ENCODE measurements around the gene SHISA9. TPM values are rescaled to one million over a fixed set of nuclear protein-coding genes. Genes with fewer than 3 reads are reported as not detected.

The SHISA9 gene
- total and polyA plus RNA-seq, 8 donors = 0.03 to 0.21 (median 0.10) TPM; not detected in 2

GRCh38 chr16:13234999-13235398 is 333.6 kb downstream of the SHISA9 start:
- Histone ChIP-seq H3K9me3 (peaks cover 0 to 4% of the 10 kb centered on the region in 2 donors), H3K27ac (no peak overlapping the region), H3K4me3 (no peak overlapping the region), H3K36me3 (no peaks in the 10 kb centered on the region), H3K4me1 (no peaks in the 10 kb centered on the region), H3K27me3 (no peaks in the 10 kb centered on the region)
- ATAC-seq = no peak
- intact Hi-C loops (cut with DNase I) = no loop called here
- no peak for TF ChIP-seq CTCF (IDR thresholded peaks at IDR 0.05)
- no peak for DNase-seq

GRCh38 chr16:13236308-13236707 is 334.9 kb downstream of the SHISA9 start:
- Histone ChIP-seq H3K4me3 (no peak overlapping the region), H3K27ac (no peak overlapping the region), H3K27me3 (no peaks in the 10 kb centered on the region), H3K9me3 (peaks cover 0 to 4% of the 10 kb centered on the region in 2 donors), H3K4me1 (no peaks in the 10 kb centered on the region), H3K36me3 (no peaks in the 10 kb centered on the region)
- DNase-seq (no peak), ATAC-seq (no peak)
- intact Hi-C loops (cut with DNase I) = no loop called here
- TF ChIP-seq CTCF (IDR thresholded peaks at IDR 0.05) = no peak

- Histone ChIP-seq H3K4me1 (no peaks in the 10 kb centered on the region), H3K36me3 (no peaks in the 10 kb centered on the region), H3K9me3 (peaks cover 0 to 4% of the 10 kb centered on the region in 2 donors), H3K4me3 (no peak overlapping the region), H3K27ac (no peak overlapping the region), H3K27me3 (no peaks in the 10 kb centered on the region)
- TF ChIP-seq CTCF (IDR thresholded peaks at IDR 0.05) = no peak
- DNase-seq (no peak), ATAC-seq (no peak)
- intact Hi-C loops (cut with DNase I) = no loop called here
Observed at GRCh38 chr16:13238182-13238581, 336.8 kb downstream of the SHISA9 start.

- no peak overlapping the region for H3K4me3 ChIP-seq
- H3K27ac ChIP-seq = no peak overlapping the region
- DNase-seq = no peak
- no peak for ATAC-seq
- no peaks in the 10 kb centered on the region for H3K4me1 ChIP-seq
- no peak for TF ChIP-seq CTCF (IDR thresholded peaks at IDR 0.05)
- intact Hi-C loops (cut with DNase I) = no loop called here
- H3K9me3 ChIP-seq = peaks cover 0 to 4% of the 10 kb centered on the region in 2 donors
- H3K27me3 ChIP-seq = no peaks in the 10 kb centered on the region
- no peaks in the 10 kb centered on the region for H3K36me3 ChIP-seq
Observed at GRCh38 chr16:13242201-13242600, 340.8 kb downstream of the SHISA9 start.

GRCh38 chr16:13244770-13245169 is 343.4 kb downstream of the SHISA9 start:
- ATAC-seq (no peak), DNase-seq (no peak)
- Histone ChIP-seq H3K4me1 (no peaks in the 10 kb centered on the region), H3K27me3 (no peaks in the 10 kb centered on the region), H3K9me3 (peaks cover 0 to 4% of the 10 kb centered on the region in 2 donors), H3K36me3 (no peaks in the 10 kb centered on the region), H3K27ac (no peak overlapping the region), H3K4me3 (no peak overlapping the region)
- intact Hi-C loops (cut with DNase I) = no loop called here
- no peak for TF ChIP-seq CTCF (IDR thresholded peaks at IDR 0.05)

Measured in left lung (tissue), 10 donors.